GM23248 (cell line): Measurements from ENCODE around the gene HEXIM2.

Experiments
- EZH2 ChIP-seq: fragments of 200-600 bp; sonication (generic); IDR thresholded peaks from 2 replicates; pipeline ENCODE4 v1.6.1; 2018; ENCODE audit warnings: antibody characterized with exemption, mild to moderate bottlenecking; ENCODE audit not compliant: insufficient read depth, poor library complexity, severe bottlenecking
- EZH2phosphoT487 ChIP-seq: fragments of 200-600 bp; sonication (generic); IDR thresholded peaks from 2 replicates; pipeline ENCODE4 v1.6.1; 2018; ENCODE audit warnings: antibody characterized with exemption, moderate library complexity, mild to moderate bottlenecking, low read depth; ENCODE audit not compliant: insufficient read depth

GRCh38 chr17:45143094-45143670 is 18.5 kb upstream of the HEXIM2 start:
- TF ChIP-seq EZH2 (no peak), EZH2phosphoT487 (no peak)
